A172 (cell line): ENCODE results near the gene TMEM43. TPM values are rescaled to one million over a fixed set of nuclear protein-coding genes. Genes with fewer than 3 reads are reported as not detected.
A peak's percentile ranks its signal among the peaks of the same experiment; 100 is the strongest.

Experiments
- DNase-seq: peaks from one replicate; pipeline ENCODE4 v3.0.0-alpha.2; 2015; ENCODE audit warnings: low spot score
- total RNA-seq: library from RNA; depleted of rRNA; stranded (reverse); fragments of >200 nt; shearing (Covaris generic); gene quantifications from 2 replicates; pipeline ENCODE4 v1.2.3, GENCODE V29; 2014

Gene TMEM43
- total RNA-seq, 1 experiment from 2014 or later, result 132 TPM

GRCh38 chr3:14151471-14152083 lies 26.7 kb downstream of the TMEM43 start:
- no peak for DNase-seq

DNA sequence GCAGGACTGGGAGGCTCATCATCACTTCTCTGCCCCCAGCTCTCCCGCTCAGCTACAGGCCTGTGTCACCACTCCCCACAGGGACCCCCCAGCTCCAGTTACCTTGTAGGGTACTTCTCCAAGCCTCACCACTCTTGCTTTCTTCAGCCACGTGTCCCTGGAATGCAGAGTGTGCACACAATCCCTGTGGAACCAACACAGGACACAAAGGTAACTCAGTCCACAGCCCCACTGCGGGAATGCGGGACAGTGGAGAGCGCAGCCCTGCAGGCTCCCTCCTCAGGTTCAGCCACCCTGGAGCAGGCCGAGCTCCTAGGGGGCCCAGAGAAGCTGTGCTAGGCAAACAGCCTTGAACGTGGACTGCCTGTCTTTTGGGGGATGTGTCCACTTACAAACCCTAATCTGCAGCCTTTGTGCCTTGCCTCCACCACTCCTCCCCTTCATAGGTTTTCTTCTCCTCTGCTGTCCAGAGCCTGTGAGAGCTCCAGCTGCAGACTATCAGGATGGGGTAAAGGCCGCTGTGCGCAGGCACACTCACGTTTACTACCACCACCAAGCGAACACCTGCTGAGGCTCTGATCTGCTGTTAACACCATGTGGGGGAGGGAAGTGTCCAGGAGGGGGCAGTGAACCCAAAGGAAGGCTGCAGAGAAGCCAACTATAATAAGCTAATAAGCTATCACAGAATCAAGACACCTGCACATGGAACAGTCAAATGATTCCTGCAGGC lies 27.5 kb downstream of the TMEM43 start:
- no peak for DNase-seq

GRCh38 chr3:14152963-14153355 lies 28.1 kb downstream of the TMEM43 start:
- DNase-seq, result no peak

GRCh38 chr3:14153663-14154062 lies 28.8 kb downstream of the TMEM43 start:
- DNase-seq, result no peak

DNA sequence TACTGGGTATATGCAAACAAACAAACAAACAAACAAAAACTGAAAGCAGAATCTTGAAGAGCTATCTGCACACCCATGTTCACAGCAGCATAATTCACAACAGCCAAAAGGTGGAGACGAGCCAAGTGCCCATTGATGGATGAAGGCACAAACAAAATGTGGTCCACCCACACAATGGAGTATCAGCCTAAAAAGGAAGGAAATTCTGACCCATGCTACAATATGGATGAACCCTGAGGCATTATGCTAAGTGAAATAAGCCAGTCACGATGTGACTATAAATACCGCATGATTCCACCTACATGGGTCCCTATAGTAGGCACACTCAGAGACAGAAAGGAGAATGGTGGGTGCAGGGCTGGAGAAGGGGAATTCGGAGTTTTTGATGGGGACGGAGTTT lies 29.4 kb downstream of the TMEM43 start:
- no peak for DNase-seq

DNA sequence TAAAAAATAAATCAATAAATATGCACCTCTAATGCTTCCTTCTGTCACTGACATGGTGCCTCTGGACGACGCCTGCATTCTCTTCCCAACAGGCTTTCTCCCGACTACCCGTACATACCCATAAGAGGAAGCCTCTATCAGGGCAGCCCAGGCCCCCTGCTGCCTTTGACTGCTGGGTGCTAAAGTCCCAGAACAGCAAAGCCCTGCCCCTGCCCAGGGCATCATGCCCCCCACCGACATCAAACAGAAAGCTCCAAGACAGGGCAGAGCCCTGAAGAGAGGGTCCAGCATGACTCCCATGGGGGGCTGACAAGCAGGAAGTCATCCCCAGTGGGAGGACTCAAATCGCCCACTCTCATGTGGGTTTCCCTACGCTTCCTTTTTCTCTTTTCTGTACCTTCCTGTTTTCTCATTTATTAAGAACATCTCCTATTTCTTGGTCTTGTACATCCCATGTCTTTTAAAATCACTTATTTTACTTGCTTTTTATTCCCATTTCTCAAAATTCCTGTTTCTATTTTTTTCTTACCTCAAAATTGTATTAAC lies 30.1 kb downstream of the TMEM43 start:
- DNase-seq, result no peak

DNA sequence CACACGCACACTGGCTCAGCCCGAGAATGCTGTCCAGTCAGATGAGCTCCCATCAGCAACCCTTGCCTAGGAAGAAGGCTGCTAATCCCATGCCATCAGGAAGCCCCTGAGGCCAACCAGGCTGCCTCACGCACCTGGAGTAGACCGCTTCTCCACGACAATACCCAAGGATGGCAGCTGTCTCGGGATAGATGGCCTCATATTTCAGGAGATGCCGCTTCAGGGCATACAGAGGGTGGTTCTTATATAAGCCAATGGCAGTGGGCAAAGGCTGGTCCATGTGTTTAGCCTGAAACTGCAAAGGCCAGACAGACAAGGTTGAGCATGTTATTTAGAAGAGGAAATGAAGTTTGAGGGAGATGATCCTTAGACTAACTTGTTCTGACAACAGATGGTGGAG lies 31.3 kb downstream of the TMEM43 start:
- no peak for DNase-seq

- no peak for DNase-seq
Measured at GRCh38 chr3:14156843-14157561, 32.1 kb downstream of the TMEM43 start.

- no peak for DNase-seq
Measured at GRCh38 chr3:14157951-14158350, 33.1 kb downstream of the TMEM43 start.

DNA sequence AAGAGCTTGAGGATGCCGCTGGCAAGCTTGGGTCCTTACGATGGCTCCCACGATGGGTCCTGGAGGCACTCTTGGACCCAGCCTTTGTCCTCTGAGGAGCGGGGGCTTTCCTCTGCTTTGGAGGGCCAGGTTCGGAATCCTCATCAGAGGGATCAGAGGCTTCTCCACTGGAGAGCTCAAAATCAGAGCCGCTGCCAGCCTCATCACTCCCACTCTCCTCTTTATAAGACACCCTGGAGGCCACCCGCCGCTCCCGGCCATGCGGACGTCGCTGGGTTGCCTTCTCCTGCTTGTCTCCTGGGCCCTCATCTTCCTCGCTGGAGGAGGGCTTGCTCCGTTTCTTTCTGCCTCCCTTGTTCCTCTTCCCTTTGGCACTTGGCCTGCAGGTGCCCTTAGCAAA lies 33.5 kb downstream of the TMEM43 start:
- no peak for DNase-seq

DNA sequence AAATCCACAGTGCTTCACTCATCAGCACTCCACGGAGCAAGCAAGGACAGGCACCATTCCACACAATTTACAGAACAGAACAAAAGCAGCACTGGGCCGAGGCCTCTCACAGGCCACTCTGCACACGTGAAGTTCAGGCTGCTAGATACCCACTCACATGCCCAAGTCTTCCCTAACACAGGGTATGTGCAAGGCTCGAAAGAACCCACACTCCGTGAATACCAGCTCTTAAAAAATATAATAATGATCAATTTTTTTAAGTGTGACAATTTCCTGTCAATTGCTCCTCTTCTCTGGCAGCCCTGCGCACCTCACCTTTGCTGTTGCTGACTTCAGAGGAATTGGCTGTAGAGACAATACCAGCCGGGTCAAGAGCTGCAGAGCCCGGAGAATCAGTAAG lies 34.6 kb downstream of the TMEM43 start:
- no peak for DNase-seq

DNA sequence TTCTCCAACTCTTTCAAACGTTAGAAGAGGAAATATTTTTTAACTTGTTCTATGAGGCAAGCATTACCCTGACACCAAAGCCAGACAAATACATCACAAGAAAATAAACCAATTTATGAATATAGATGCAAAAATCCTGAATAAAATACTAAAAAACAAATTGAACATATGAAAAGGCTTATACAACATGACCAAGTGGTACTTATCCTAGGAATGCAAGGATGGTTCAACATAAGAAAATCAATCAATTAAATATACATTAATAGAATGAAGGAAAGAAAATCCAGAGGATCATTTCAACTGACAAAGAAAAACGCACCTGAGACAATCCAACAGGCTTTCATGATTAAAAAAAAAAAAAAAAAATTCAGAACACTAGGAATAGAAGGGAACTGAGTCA lies 36.4 kb downstream of the TMEM43 start:
- no peak for DNase-seq

DNA sequence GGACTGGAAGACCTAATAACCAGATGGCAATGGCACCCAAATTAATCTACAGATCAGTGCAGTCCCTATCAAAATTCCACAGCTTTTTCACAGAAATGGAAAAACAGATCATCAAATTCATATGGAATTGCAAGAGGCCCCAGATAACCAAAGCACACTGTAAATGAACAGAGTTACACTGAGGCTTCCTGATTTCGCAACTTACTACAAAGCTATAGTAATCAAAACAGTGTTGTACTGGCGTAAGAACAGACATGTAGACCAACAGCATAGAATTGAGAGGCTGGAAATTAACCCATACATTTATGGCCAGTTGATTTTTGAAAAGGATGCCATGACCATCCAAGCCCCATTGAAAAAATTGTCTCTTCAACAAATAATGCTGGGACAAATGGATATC lies 37.3 kb downstream of the TMEM43 start:
- no peak for DNase-seq

GRCh38 chr3:14166877-14167603 lies 42.2 kb downstream of the TMEM43 start:
- no peak for DNase-seq

- DNase-seq, result no peak
Measured at GRCh38 chr3:14169435-14169834, 44.6 kb downstream of the TMEM43 start.

GRCh38 chr3:14169871-14170270 lies 45.0 kb downstream of the TMEM43 start:
- DNase-seq, result no peak

- DNase-seq, result peak; percentile 10
Measured at GRCh38 chr3:14170531-14171159, 45.8 kb downstream of the TMEM43 start.

- DNase-seq, result no peak
Measured at GRCh38 chr3:14172496-14172895, 47.6 kb downstream of the TMEM43 start.

- DNase-seq, result no peak
Measured at GRCh38 chr3:14174483-14174882, 49.6 kb downstream of the TMEM43 start.

GRCh38 chr3:14175383-14176037 lies 50.7 kb downstream of the TMEM43 start:
- DNase-seq, result peak; percentile 41
